NB4 (cell line): ENCODE results near the gene DNAH14.

ENCODE experiments used
- DNase-seq: peaks from one replicate; pipeline ENCODE4 v3.0.0; 2010; ENCODE audit warnings: low read depth
- H3K4me3 ChIP-seq: one replicate; pipeline ENCODE4 v1.5.1; 2011; ENCODE audit warnings: mild to moderate bottlenecking, low read depth, low read length, moderate library complexity
- CTCF ChIP-seq: IDR thresholded peaks from one replicate; pipeline ENCODE4 v1.5.1; 2012; ENCODE audit warnings: low read depth, low read length
- MYC ChIP-seq: IDR thresholded peaks from 2 replicates; pipeline ENCODE4 v1.6.1; 2011; ENCODE audit warnings: low read depth, low read length
- POLR2A ChIP-seq: IDR thresholded peaks from 2 replicates; pipeline ENCODE4 v1.6.1; 2011; ENCODE audit warnings: mild to moderate bottlenecking; ENCODE audit not compliant: insufficient read length; ENCODE audit errors: extremely low read depth
- TF ChIP-seq, protein P1 (sequence below): IDR thresholded peaks from 2 replicates; pipeline ENCODE4 v1.6.1; 2011; ENCODE audit warnings: low read depth, low read length

Gene DNAH14

GRCh38 chr1:225413708-225414375, 484.4 kb downstream of the DNAH14 start:
- no peak overlapping the region for H3K4me3 ChIP-seq
- DNase-seq: no peak
- TF ChIP-seq CTCF (no peak), MYC (no peak), POLR2A (no peak)
- TF ChIP-seq, protein P1, sequence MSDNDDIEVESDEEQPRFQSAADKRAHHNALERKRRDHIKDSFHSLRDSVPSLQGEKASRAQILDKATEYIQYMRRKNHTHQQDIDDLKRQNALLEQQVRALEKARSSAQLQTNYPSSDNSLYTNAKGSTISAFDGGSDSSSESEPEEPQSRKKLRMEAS: no peak

GRCh38 chr1:225415307-225415706, 485.8 kb downstream of the DNAH14 start:
- peak; percentile 15 for DNase-seq
- H3K4me3 ChIP-seq: no peak overlapping the region
- TF ChIP-seq, protein P1: no peak
- no peak for TF ChIP-seq CTCF
- no peak for TF ChIP-seq POLR2A
- no peak for TF ChIP-seq MYC

DNA sequence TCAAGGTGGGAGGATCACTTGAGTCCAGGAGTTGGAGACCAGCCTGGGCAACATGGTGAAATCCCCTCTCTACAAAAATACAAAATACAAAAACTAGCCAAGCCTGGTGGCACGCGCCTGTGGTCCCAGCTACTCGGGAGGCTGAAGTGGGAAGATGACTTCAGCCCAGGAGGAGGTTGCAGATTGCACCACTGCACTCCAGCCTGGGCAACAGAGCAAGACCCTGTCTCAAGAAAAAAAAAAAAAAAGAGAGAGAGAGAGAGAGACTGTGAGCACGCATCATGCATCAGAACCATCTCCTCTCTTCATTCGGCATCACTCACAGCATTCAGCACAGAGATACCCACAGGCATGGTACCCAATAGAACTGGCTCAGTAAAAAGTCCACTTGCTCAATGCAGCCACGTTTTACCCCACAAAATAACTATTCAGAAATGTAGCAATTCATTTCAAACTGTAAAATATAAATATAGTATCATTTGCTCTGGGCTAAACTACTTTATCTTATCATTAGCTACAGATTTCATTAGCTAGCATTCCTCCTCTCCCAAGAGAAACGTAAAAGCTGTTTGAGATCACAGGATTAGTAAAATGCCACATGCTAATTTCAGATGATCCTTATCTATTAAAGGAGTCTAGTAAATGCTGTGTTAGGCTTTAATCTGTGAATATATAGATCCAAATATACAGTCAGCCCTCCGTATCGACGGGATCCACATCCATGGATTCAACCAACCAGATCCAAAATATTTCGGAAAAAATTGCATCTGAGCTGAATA, 486.7 kb downstream of the DNAH14 start:
- TF ChIP-seq POLR2A (no peak), CTCF (no peak), MYC (no peak)
- TF ChIP-seq, protein P1: no peak
- DNase-seq: no peak
- no peak overlapping the region for H3K4me3 ChIP-seq

- no peak for TF ChIP-seq MYC
- no peak for TF ChIP-seq CTCF
- TF ChIP-seq, protein P1: no peak
- no peak for TF ChIP-seq POLR2A
- no peak overlapping the region for H3K4me3 ChIP-seq
- DNase-seq: no peak
These were observed 488.6 kb downstream of the DNAH14 start for GRCh38 chr1:225418059-225418458.

DNA sequence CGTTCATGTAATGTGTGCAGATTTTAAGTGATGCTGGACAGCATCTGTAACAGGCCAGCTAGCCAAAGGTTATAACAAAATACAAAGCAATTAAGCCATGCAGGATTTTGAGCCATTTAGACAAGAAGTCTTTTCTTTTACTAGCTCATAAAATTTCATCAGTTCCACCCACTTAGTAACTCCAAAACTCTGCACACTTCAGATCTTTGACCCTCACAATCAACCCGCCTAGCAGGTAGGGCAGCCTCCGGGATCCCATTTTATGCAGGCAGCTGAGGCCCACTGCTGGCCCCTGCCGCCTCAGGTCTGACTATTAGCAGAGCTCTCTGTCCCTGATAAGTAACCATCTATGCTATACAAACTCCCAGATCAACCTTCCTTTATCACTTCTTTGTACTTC, 489.1 kb downstream of the DNAH14 start:
- TF ChIP-seq MYC (no peak), POLR2A (no peak), CTCF (no peak)
- TF ChIP-seq, protein P1: no peak
- H3K4me3 ChIP-seq: no peak overlapping the region
- no peak for DNase-seq
